ENCODE data around the gene HPCAL1. TPM values are rescaled to one million over a fixed set of nuclear protein-coding genes. Genes with fewer than 3 reads are reported as not detected.

Gene HPCAL1
- total RNA-seq, 2 donors from 2014 or later = 44.2 TPM

DNA sequence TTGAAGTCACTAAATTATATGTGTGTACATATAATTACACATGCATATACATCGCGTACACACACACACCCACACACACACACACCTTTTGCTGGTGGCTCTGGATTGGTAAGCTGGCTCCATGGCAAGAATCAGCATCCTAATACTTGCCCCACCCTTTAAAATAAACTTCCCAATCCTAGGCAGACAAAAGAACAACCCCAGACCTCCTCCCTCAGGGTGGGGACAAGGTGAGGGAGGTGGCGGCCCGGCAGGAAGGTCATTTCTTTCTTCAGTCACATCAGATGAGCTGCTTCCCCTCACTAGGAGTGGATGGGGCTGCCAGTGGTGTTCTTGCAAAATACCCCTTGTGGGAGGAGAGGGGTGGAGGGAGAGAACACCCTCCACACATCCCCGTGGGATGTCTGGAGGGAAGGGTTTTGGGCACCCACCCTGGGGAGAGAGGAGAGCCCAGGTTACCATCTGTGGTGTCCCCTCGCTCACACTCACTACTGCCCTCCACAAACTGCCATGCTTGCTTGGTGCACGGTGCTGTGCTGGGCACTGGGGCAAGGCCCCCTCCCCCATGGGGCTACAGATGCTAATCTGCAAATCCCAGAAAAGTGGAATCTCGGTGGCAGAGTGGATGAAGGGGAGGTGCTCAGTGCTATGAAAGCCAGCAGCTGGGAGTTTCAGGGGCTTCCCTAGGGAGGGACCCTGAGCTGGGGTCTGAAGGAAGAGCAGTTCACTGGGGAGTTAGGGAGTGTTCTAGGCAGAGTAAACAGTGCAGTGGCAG is 81.4 kb downstream of the HPCAL1 start:
- H3K4me3 Mint-ChIP-seq = no peak overlapping the region
- ATAC-seq (no peak), DNase-seq (no peak)
- H3K4me1 Mint-ChIP-seq = peaks cover 66% of the 10 kb centered on the region
- no peak overlapping the region for H3K27ac Mint-ChIP-seq
- no peaks in the 10 kb centered on the region for H3K27me3 Mint-ChIP-seq
- no peaks in the 10 kb centered on the region for H3K36me3 Mint-ChIP-seq (ENCODE audit: low read depth)
- H3K9me3 ChIP-seq (ENCODE audit: control insufficient read depth, low read length, poor library complexity, severe bottlenecking) = no peaks in the 10 kb centered on the region

DNA sequence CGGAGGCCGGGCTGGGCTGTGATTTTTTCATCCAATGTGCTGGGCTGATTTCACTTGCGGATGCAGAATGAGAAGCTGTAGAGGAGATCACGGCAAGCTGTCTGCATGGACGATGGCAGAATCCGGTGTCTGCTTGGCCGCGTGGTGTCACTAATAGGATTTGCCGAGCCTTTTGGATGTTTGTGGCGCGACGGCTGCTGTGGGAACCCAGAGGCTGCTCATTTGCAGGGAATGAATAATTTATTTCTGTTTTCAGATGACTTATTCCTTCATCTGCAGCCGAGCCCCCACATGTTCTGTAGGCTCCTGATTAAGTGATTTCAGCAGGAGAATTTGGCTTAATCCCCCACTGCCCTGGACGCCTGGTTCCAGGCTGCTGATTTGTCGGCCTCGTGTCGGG is 82.8 kb downstream of the HPCAL1 start:
- peaks cover 62% of the 10 kb centered on the region for H3K4me1 Mint-ChIP-seq
- H3K4me3 Mint-ChIP-seq = no peak overlapping the region
- H3K27ac Mint-ChIP-seq = peak overlapping the region; percentile 75
- no peaks in the 10 kb centered on the region for H3K27me3 Mint-ChIP-seq
- H3K36me3 Mint-ChIP-seq (ENCODE audit: low read depth) = no peaks in the 10 kb centered on the region
- DNase-seq = no peak
- ATAC-seq = no peak
- H3K9me3 ChIP-seq (ENCODE audit: control insufficient read depth, low read length, poor library complexity, severe bottlenecking) = no peaks in the 10 kb centered on the region

DNA sequence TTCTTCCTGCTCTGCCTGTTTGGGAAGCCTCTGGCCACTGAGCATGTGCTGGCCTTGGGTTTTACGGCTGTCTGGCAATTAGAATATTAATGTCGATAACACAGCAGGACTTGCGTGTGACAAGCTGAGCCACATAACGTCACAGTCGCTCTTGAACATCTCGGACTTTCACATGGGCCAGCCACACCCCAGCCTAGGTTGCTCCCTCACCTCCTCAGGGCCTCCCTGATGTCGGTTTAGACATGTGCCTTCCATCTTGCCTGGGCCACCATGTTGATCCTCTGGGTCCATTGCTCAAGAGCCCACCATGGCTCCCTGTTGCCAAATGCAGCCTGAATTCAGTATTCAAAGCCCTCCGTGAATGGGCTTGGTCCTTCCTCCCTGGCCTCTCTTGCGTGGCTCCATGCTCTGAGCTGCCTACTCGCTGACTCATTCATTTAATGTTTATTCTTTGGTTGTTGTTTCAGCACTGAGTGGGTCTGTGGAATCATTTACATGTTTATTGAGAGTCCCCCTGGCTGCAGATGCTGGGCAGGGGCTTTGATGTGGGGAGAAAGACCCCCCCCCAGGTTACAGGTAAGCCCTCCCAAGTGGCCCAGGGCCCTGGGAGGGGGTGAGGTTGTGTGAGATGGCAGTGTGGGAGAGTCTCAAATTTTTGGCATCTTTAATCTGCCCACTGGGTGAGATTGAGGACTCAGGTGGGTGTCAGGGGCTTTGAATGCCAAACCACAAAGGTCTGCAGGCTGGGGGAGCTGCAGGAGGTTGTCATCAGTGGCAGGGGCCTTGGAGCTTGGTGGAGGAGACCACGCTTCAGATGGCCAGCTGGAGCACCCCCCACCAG is 83.4 kb downstream of the HPCAL1 start:
- ATAC-seq = no peak
- no peak for DNase-seq
- Mint-ChIP-seq H3K27ac (peak overlapping the region; percentile 75), H3K4me3 (no peak overlapping the region), H3K36me3 (ENCODE audit: low read depth) (no peaks in the 10 kb centered on the region), H3K4me1 (peaks cover 58% of the 10 kb centered on the region), H3K27me3 (no peaks in the 10 kb centered on the region)
- no peaks in the 10 kb centered on the region for H3K9me3 ChIP-seq (ENCODE audit: control insufficient read depth, low read length, poor library complexity, severe bottlenecking)

DNA sequence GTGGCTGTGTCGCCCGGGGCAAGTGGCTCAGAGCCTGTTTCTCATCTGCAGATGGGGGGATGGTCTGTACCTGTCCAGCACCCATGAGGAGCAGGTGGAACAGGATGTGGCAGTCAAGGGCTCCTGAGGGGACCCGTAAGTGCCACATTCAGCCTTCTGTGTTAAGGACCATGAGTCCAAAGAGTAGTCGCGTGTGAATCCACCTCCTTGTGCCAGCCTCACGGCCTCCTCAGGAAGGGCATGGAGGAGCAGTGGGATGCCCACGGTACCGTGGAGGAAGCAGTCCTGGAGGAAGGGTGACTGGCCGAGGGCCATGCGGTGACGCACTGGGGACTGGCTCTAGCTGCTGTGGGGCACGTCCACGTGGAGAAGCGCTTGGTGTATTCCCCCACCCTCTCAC is 84.3 kb downstream of the HPCAL1 start:
- peaks cover 53% of the 10 kb centered on the region for H3K4me1 Mint-ChIP-seq

DNA sequence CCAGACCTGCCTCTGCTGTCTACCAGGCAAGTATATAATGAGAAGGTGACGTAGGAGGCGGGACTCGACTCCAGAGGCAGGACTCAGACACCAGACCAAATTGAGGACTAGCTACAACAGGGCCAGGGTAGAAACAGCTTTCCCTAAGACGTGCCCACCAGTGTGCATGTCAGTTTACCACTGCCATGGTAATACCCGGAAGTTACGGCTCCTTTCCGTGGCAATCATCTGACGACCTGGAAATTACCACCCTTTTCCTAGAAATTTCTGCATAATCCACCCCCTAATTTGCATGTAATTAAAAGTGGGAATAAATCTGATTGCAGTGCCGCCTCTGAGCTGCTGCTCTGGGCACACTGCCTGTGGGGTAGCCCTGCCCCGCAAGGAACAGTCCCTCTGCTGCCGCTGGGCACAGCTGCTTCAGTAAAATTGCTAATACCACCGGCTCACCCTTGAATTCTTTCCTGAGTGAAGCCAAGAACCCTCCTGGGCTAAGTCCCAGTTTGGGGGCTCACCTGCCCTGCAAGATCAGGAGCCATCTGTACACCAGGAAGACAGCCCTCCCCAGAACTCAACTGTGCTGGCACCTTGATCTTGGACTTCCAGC is 86.4 kb downstream of the HPCAL1 start:
- DNase-seq (no peak), ATAC-seq (no peak)
- Mint-ChIP-seq H3K27me3 (no peaks in the 10 kb centered on the region), H3K4me1 (peaks cover 47% of the 10 kb centered on the region), H3K36me3 (ENCODE audit: low read depth) (no peaks in the 10 kb centered on the region), H3K4me3 (no peak overlapping the region), H3K27ac (peak overlapping the region; percentile 76)
- H3K9me3 ChIP-seq (ENCODE audit: control insufficient read depth, low read length, poor library complexity, severe bottlenecking) = no peaks in the 10 kb centered on the region

More for the DNA sequence above, 84.3 kb downstream of the HPCAL1 start:
- H3K27me3 Mint-ChIP-seq = no peaks in the 10 kb centered on the region
- H3K27ac Mint-ChIP-seq = peak overlapping the region; percentile 75
- H3K9me3 ChIP-seq (ENCODE audit: control insufficient read depth, low read length, poor library complexity, severe bottlenecking) = no peaks in the 10 kb centered on the region
- H3K36me3 Mint-ChIP-seq (ENCODE audit: low read depth) = no peaks in the 10 kb centered on the region
- ATAC-seq (no peak), DNase-seq (no peak)
- H3K4me3 Mint-ChIP-seq = no peak overlapping the region

DNA sequence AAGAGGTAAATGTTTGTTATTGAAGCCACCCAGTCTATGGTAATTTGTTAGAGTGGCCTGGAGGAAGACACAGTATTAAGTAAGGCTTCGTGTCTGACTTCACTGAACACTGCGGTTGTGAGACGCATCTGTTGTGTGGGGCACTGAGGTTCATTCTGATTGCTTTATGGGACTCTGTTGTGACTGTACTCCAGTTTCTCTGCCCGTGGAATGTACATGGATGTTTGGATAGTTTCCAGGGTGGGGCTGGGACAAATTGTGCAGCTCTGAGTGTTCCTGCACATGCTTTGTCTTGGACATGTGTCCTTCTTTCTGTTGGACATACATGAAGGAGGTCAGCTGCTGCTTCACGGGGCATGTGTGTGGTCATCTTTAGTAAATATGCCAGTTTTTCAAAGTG is 86.9 kb downstream of the HPCAL1 start:
- Mint-ChIP-seq H3K4me1 (peaks cover 50% of the 10 kb centered on the region), H3K4me3 (no peak overlapping the region), H3K36me3 (ENCODE audit: low read depth) (no peaks in the 10 kb centered on the region), H3K27ac (peak overlapping the region; percentile 24), H3K27me3 (no peaks in the 10 kb centered on the region)
- no peaks in the 10 kb centered on the region for H3K9me3 ChIP-seq (ENCODE audit: control insufficient read depth, low read length, poor library complexity, severe bottlenecking)
- DNase-seq (no peak), ATAC-seq (no peak)

DNA sequence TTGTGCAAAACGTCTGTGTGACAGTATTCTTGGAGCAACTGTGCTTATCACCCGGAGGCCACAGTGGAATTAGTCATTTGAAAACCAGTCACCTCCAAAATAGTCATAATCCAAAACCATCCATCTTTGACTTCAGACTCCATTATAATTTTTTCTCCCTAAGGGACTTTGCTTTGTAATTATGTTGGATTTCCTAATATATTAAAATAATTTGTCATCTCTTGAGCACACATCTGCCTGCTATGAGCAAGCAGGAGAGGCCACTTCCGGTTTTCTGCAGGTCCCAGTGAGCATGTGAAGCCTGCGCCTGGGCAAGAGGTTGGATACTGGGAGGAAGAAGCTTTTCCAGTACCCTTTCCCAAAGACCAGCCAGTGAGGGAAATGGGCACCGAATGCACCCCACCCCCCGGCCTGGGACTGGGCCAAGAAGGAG is 87.7 kb downstream of the HPCAL1 start:
- DNase-seq (no peak), ATAC-seq (no peak)
- peaks cover 50% of the 10 kb centered on the region for H3K4me1 Mint-ChIP-seq

DNA sequence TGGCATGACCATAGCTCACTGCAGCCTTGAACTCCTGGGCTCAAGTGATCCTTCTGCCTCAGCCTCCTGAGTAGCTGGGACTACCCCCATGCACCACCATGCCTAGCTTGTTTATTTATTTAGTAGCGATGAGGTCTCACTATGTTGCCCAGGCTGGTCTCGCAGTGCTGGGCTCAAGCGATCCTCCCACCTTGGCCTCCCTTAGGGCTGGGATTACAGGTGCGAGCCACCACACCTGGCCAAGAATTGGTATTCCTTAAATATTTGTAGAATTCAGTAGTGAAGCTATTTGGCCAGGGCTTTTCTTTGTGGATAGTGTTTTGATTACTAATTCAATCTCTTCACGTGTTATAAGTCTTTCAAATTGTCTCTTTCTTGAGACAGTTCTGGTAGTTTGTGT is 89.4 kb downstream of the HPCAL1 start:
- H3K9me3 ChIP-seq (ENCODE audit: control insufficient read depth, low read length, poor library complexity, severe bottlenecking) = no peaks in the 10 kb centered on the region
- H3K27ac Mint-ChIP-seq = peak overlapping the region; percentile 81
- DNase-seq (no peak), ATAC-seq (no peak)
- H3K4me1 Mint-ChIP-seq = peaks cover 48% of the 10 kb centered on the region
- no peaks in the 10 kb centered on the region for H3K27me3 Mint-ChIP-seq
- H3K4me3 Mint-ChIP-seq = no peak overlapping the region
- no peaks in the 10 kb centered on the region for H3K36me3 Mint-ChIP-seq (ENCODE audit: low read depth)

More for the DNA sequence above, 87.7 kb downstream of the HPCAL1 start:
- Mint-ChIP-seq H3K36me3 (ENCODE audit: low read depth) (no peaks in the 10 kb centered on the region), H3K27ac (peak overlapping the region; percentile 24), H3K27me3 (no peaks in the 10 kb centered on the region), H3K4me3 (no peak overlapping the region)
- no peaks in the 10 kb centered on the region for H3K9me3 ChIP-seq (ENCODE audit: control insufficient read depth, low read length, poor library complexity, severe bottlenecking)

DNA sequence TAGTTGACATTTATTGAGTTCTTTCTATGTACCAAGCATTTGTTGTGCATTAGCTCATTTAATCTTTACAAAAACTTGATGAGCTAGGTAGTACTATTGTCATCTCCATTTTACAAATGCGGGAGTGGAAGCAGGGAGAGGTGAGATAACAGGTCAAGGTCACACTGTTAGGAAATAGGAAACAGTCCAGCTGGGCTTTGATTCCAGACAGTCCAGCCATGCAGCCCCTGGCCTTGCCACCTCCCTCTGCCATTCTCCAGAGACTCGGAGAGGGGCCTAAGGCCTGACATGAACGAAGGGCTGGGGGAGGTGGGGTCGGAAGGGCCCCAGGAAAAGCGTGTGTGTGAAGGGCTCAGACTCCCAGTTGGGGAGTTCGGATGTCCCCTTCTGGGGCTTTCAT is 89.8 kb downstream of the HPCAL1 start:
- H3K36me3 Mint-ChIP-seq (ENCODE audit: low read depth) = no peaks in the 10 kb centered on the region
- peaks cover 45% of the 10 kb centered on the region for H3K4me1 Mint-ChIP-seq
- DNase-seq = no peak
- no peak overlapping the region for H3K4me3 Mint-ChIP-seq
- H3K9me3 ChIP-seq (ENCODE audit: control insufficient read depth, low read length, poor library complexity, severe bottlenecking) = no peaks in the 10 kb centered on the region
- H3K27ac Mint-ChIP-seq = peak overlapping the region; percentile 81
- H3K27me3 Mint-ChIP-seq = no peaks in the 10 kb centered on the region
- no peak for ATAC-seq

DNA sequence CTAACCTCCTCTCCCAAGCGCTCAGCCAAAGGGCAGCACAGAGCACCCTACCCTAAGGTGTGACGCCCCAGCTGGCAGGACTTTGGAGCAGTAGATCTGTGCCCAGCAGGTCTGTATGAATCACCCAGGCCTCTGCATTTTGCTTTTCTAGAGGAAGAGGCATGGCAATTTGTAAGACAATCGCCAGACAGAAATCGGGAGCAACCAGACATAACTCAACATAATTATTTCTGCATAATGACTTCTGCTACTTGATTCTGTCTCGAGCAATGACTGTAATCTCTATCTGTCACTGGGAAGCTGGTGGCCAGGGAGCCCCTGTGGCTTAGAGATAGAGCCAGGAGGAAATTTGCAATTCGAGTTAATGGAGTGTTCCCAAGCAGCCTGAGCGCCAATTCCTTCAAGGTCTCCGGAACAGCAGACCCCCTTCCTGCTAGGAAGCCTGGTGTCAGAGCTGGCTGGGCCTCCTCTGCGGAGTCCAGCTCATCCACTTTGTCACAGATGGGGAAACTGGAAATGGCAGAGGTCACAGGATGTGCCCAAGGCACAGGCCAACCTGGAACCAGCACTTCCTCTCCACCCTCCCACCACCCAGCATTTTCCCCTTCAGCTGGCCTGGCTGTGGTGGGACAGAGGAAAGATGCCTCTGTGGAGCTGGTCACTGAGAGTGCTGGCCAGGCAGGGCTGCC is 90.4 kb downstream of the HPCAL1 start:
- H3K4me1 Mint-ChIP-seq = peaks cover 44% of the 10 kb centered on the region
- ATAC-seq (no peak), DNase-seq (no peak)
- no peaks in the 10 kb centered on the region for H3K36me3 Mint-ChIP-seq (ENCODE audit: low read depth)
- peak overlapping the region; percentile 81 for H3K27ac Mint-ChIP-seq
- no peaks in the 10 kb centered on the region for H3K27me3 Mint-ChIP-seq
- H3K9me3 ChIP-seq (ENCODE audit: control insufficient read depth, low read length, poor library complexity, severe bottlenecking) = no peaks in the 10 kb centered on the region
- H3K4me3 Mint-ChIP-seq = no peak overlapping the region

DNA sequence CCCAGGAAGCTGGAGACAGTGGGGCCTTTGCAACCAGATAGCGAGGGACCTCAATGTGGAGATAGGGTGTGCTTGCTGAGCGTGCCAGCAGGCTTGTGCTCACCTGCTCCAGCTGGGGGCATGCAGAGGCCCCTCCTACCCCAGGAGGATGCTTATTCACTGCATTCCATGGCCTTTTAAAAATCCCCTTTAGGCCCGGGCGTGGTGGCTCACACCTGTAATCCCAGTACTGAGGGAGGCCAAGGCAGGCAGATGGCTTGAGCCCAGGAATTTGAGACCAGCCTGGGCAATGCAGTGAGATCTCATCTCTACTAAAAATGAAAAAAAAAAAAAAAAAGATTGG is 90.9 kb downstream of the HPCAL1 start:
- no peak overlapping the region for H3K4me3 Mint-ChIP-seq
- peak overlapping the region; percentile 81 for H3K27ac Mint-ChIP-seq
- H3K27me3 Mint-ChIP-seq = no peaks in the 10 kb centered on the region
- H3K4me1 Mint-ChIP-seq = peaks cover 42% of the 10 kb centered on the region
- ATAC-seq (no peak), DNase-seq (no peak)
- H3K9me3 ChIP-seq (ENCODE audit: control insufficient read depth, low read length, poor library complexity, severe bottlenecking) = no peaks in the 10 kb centered on the region
- no peaks in the 10 kb centered on the region for H3K36me3 Mint-ChIP-seq (ENCODE audit: low read depth)

DNA sequence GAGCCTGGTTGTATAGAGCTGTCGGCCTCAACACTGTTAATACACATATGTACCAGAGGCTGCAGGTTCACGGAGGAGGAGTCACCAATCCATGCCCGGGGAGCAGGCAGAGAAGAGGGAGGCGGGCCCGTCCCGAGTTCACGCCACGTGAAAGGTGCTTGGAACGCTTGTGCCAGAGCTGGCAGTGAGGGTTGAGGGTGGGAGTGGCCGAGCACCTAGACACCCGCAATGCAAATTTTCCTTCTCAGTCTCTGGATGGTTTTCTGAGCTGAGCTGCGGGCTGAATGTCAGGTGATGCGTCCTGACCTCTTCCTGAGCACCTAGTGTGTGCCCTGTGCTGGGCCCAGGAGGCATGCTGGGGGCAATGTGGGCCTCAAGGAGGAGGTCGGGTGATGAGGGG is 93.2 kb downstream of the HPCAL1 start:
- no peaks in the 10 kb centered on the region for H3K9me3 ChIP-seq (ENCODE audit: control insufficient read depth, low read length, poor library complexity, severe bottlenecking)
- H3K27me3 Mint-ChIP-seq = no peaks in the 10 kb centered on the region
- peaks cover 35% of the 10 kb centered on the region for H3K4me1 Mint-ChIP-seq
- no peak for ATAC-seq
- no peak overlapping the region for H3K4me3 Mint-ChIP-seq
- H3K36me3 Mint-ChIP-seq (ENCODE audit: low read depth) = peaks cover 2% of the 10 kb centered on the region
- H3K27ac Mint-ChIP-seq = peak overlapping the region; percentile 43
- no peak for DNase-seq

DNA sequence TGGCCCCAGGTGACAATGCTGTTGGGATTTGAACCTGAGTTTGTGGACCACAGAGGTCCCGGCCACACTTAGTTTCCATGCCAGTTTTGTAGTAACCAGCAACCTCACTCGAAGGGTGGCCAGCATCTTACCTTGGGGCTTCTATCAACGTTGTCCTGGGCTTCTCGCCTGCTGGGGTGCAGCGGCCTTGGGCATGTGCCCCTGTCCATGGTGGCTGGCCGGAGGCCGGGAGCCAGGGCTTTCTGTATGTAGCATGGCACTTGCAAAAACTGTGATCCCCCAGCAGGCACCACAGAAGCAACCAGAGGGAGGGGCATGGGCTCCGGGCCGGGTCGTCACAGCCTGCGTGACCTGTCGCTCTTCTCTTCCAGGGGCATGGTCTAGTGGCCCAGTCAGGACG is 93.8 kb downstream of the HPCAL1 start:
- Mint-ChIP-seq H3K4me1 (peaks cover 36% of the 10 kb centered on the region), H3K27me3 (no peaks in the 10 kb centered on the region), H3K4me3 (no peak overlapping the region), H3K36me3 (ENCODE audit: low read depth) (peaks cover 2% of the 10 kb centered on the region), H3K27ac (no peak overlapping the region)
- no peak for DNase-seq
- no peaks in the 10 kb centered on the region for H3K9me3 ChIP-seq (ENCODE audit: control insufficient read depth, low read length, poor library complexity, severe bottlenecking)
- no peak for ATAC-seq

Measured in T-helper 17 cell (primary cell).